H9 (cell line): Measurements from ENCODE around the gene GALNT9. TPM values are rescaled to one million over a fixed set of nuclear protein-coding genes. Genes with fewer than 3 reads are reported as not detected.
"Not testable (repeated sequence)": the region's sequence is repeated elsewhere in the genome, so short reads cannot be mapped to it uniquely, and the experiment has no call there.

Experiments used
- DNase-seq: peaks from one replicate; pipeline ENCODE4 v3.0.0-alpha.2; 2017
- H2AFZ ChIP-seq: one replicate; pipeline ENCODE4 v1.6.1; 2013; ENCODE audit warnings: mild to moderate bottlenecking, low read length, control low read depth, moderate library complexity
- H2AK5ac ChIP-seq: 2 replicates; pipeline ENCODE4 v1.6.1; 2013; ENCODE audit warnings: low read length, control low read depth, mixed read lengths; ENCODE audit not compliant: insufficient read length
- H2BK120ac ChIP-seq: one replicate; pipeline ENCODE4 v1.6.1; 2013; ENCODE audit warnings: low read depth, mild to moderate bottlenecking, low read length, control low read depth, inconsistent platforms; ENCODE audit not compliant: poor library complexity, severe bottlenecking
- H2BK12ac ChIP-seq: 2 replicates; pipeline ENCODE4 v1.6.1; 2013; ENCODE audit warnings: low read length, control low read depth, mixed read lengths, low read depth; ENCODE audit not compliant: insufficient read length
- H2BK15ac ChIP-seq: 2 replicates; pipeline ENCODE4 v1.6.1; 2013; ENCODE audit warnings: low read depth, low read length, control low read depth
- H2BK20ac ChIP-seq: one replicate; pipeline ENCODE4 v1.6.1; 2013; ENCODE audit warnings: low read depth, mild to moderate bottlenecking, low read length, control low read depth, inconsistent platforms; ENCODE audit not compliant: poor library complexity, severe bottlenecking
- H2BK5ac ChIP-seq: 2 replicates; pipeline ENCODE4 v1.6.1; 2013; ENCODE audit warnings: low read length, control low read depth, mixed read lengths; ENCODE audit not compliant: insufficient read length
- H3K14ac ChIP-seq: 2 replicates; pipeline ENCODE4 v1.6.1; 2013; ENCODE audit warnings: low read length, control low read depth; ENCODE audit not compliant: insufficient read depth
- H3K18ac ChIP-seq: 2 replicates; pipeline ENCODE4 v1.6.1; 2013; ENCODE audit warnings: low read depth, mild to moderate bottlenecking, mixed read lengths, low read length, control low read depth; ENCODE audit not compliant: insufficient read length
- H3K23ac ChIP-seq: 2 replicates; pipeline ENCODE4 v1.6.1; 2013; ENCODE audit warnings: low read length, control low read depth, mixed read lengths, low read depth; ENCODE audit not compliant: insufficient read length
- H3K23me2 ChIP-seq: 2 replicates; pipeline ENCODE4 v1.6.1; 2013; ENCODE audit warnings: low read depth, mild to moderate bottlenecking, mixed read lengths, low read length, control low read depth; ENCODE audit not compliant: insufficient read length, poor library complexity, severe bottlenecking
- H3K27ac ChIP-seq: 2 replicates; pipeline ENCODE4 v1.5.1; 2013; ENCODE audit warnings: low read length, control low read depth, mixed read lengths, low read depth; ENCODE audit not compliant: insufficient read length
- H3K27me3 ChIP-seq: 2 replicates; pipeline ENCODE4 v1.6.1; 2013; ENCODE audit warnings: low read length, control low read depth, inconsistent platforms; ENCODE audit not compliant: insufficient read depth
- H3K4ac ChIP-seq: 2 replicates; pipeline ENCODE4 v1.6.1; 2013; ENCODE audit warnings: low read depth, mild to moderate bottlenecking, control low read depth, inconsistent platforms, low read length, moderate library complexity
- H3K4me1 ChIP-seq: 2 replicates; pipeline ENCODE4 v1.6.1; 2013; ENCODE audit warnings: low read length, control low read depth, inconsistent platforms; ENCODE audit not compliant: insufficient read depth
- H3K4me2 ChIP-seq: 2 replicates; pipeline ENCODE4 v1.6.1; 2013; ENCODE audit warnings: low read length, control low read depth, mixed read lengths; ENCODE audit not compliant: insufficient read length, insufficient read depth
- H3K56ac ChIP-seq: 2 replicates; pipeline ENCODE4 v1.6.1; 2013; ENCODE audit warnings: low read depth, mild to moderate bottlenecking, mixed read lengths, low read length, control low read depth; ENCODE audit not compliant: insufficient read length
- H3K79me1 ChIP-seq: 2 replicates; pipeline ENCODE4 v1.6.1; 2013; ENCODE audit warnings: low read depth, mild to moderate bottlenecking, moderate library complexity, low read length, control low read depth, inconsistent platforms; ENCODE audit not compliant: insufficient read depth, poor library complexity, severe bottlenecking
- H3K79me2 ChIP-seq: 2 replicates; pipeline ENCODE4 v1.6.1; 2013; ENCODE audit warnings: low read length, control low read depth, inconsistent platforms; ENCODE audit not compliant: insufficient read depth
- H3K9ac ChIP-seq: 2 replicates; pipeline ENCODE4 v1.6.1; 2013; ENCODE audit warnings: low read length, control low read depth, mixed read lengths; ENCODE audit not compliant: insufficient read length; ENCODE audit errors: extremely low read depth
- H3K9me3 ChIP-seq: one replicate; pipeline ENCODE4 v1.6.1; 2013; ENCODE audit warnings: low read depth, low read length, inconsistent platforms; ENCODE audit not compliant: control insufficient read depth
- H3T11ph ChIP-seq: one replicate; pipeline ENCODE4 v1.6.1; 2013; ENCODE audit warnings: mild to moderate bottlenecking, low read length, control low read depth, inconsistent platforms
- H4K20me1 ChIP-seq: one replicate; pipeline ENCODE4 v1.6.1; 2013; ENCODE audit not compliant: control insufficient read depth, insufficient read length, insufficient read depth
- H4K5ac ChIP-seq: 2 replicates; pipeline ENCODE4 v1.6.1; 2013; ENCODE audit warnings: low read depth, mild to moderate bottlenecking, mixed read lengths, low read length, control low read depth; ENCODE audit not compliant: insufficient read length
- H4K8ac ChIP-seq: replicated peaks from 2 replicates; pipeline ENCODE4 v1.6.1; 2013; ENCODE audit warnings: low read length, control low read depth, mixed read lengths, low read depth; ENCODE audit not compliant: insufficient read length
- H4K91ac ChIP-seq: 2 replicates; pipeline ENCODE4 v1.6.1; 2013; ENCODE audit warnings: low read depth, mild to moderate bottlenecking, moderate library complexity, mixed read lengths, low read length, control low read depth; ENCODE audit not compliant: insufficient read length
- H3K27ac Mint-ChIP-seq, 3 experiments: 2 replicates in 2 of 3; 3 replicates in 1 of 3; pipeline ENCODE4 v1.8.0; 2020 to 2021; ENCODE audit warnings: mixed read lengths in 3 of 3, mild to moderate bottlenecking in 1 of 3, moderate library complexity in 1 of 3
- H3K27me3 Mint-ChIP-seq: 2 replicates; pipeline ENCODE4 v1.8.0; 2021; ENCODE audit warnings: low read depth, mild to moderate bottlenecking, moderate library complexity, mixed read lengths
- H3K36me3 Mint-ChIP-seq, 3 experiments: 2 replicates in 2 of 3; 3 replicates in 1 of 3; pipeline ENCODE4 v1.8.0; 2020 to 2021; ENCODE audit warnings: low read depth in 3 of 3, mixed read lengths in 3 of 3; ENCODE audit not compliant: insufficient read depth in 1 of 3
- H3K4me1 Mint-ChIP-seq, 2 experiments: 2 replicates each; pipeline ENCODE4 v1.8.0; 2020; ENCODE audit warnings: mixed read lengths in 2 of 2
- H3K4me3 Mint-ChIP-seq, 2 experiments: 2 replicates in 1 of 2; 3 replicates in 1 of 2; pipeline ENCODE4 v1.8.0; 2020 to 2021; ENCODE audit warnings: mild to moderate bottlenecking in 2 of 2, mixed read lengths in 2 of 2, moderate library complexity in 1 of 2
- H3K9me3 Mint-ChIP-seq, 2 experiments: 2 replicates in 1 of 2; 3 replicates in 1 of 2; pipeline ENCODE4 v1.8.0; 2020; ENCODE audit warnings: mild to moderate bottlenecking in 2 of 2, mixed read lengths in 2 of 2, moderate library complexity in 1 of 2
- CTCF ChIP-seq: fragments of 200-600 bp; sonication (generic); conservative IDR thresholded peaks from 3 replicates; pipeline ENCODE4 v1.8.0; 2021; ENCODE audit warnings: antibody characterized with exemption, mild to moderate bottlenecking
- WGBS: extraction: QIAGEN DNeasy Blood & Tissue Kit; methylation state at CpG from one replicate; pipeline ENCODE4 v1.1.7; 2013; ENCODE audit warnings: missing lambda C conversion rate, low lambda C conversion rate, mixed read lengths; ENCODE audit not compliant: insufficient read length; ENCODE audit errors: extremely low coverage; 5-methylcytosine and 5-hydroxymethylcytosine counted together
- total RNA-seq: library from RNA; stranded (reverse); gene quantifications from 2 replicates; pipeline ENCODE4 v1.2.1, GENCODE V29; 2021

GALNT9 gene
- total RNA-seq, 1 experiment from 2014 or later = 0.35 TPM

DNA sequence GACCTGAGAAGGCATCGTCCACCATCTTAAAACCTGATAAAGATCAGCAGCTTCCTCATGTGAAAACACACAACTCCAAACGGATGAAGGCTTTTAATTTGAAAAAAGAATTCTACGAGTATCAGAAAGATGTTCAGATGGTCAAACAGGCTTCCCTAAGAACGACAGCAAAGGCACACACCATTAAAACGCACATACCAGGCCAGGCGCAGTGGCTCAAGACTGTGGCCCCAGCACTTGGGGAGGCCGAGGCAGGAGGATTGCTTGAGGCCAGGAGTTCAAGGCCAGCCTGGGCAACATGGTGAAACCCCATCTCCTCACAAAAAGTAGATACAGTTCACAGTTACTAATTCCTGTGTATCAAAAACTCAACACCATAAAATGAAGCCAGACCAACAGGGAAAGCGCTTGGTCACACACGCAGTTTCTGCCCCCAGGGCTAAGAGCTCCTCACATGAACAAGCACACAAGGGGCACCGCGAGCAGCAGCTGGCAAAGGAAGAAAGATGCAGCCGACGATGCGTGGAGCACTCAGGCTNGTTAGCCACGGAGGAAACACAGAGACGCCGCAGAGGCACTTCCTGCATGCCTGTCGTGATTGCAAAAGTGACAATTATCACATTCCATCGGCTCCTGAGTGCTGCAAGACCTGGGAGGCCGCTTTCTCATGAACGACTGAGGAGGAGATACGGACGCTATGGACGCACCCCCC is 107.1 kb downstream of the GALNT9 start:
- Mint-ChIP-seq H3K36me3 (peaks cover 0 to 3% (median 0%) of the 10 kb centered on the region in 3 experiments; a peak in 1 of 7 replicates), H3K27me3 (peaks cover 49% of the 10 kb centered on the region), H3K27ac (no peak overlapping the region), H3K4me3 (no peak overlapping the region), H3K9me3 (peaks cover 7 to 8% of the 10 kb centered on the region in 2 experiments), H3K4me1 (peaks cover 0 to 2% of the 10 kb centered on the region in 2 experiments; a peak in 1 of 4 replicates)
- H3K23me2 ChIP-seq = no peaks in the 10 kb centered on the region
- H3K9me3 ChIP-seq = no peaks in the 10 kb centered on the region
- H3K23ac ChIP-seq = no peak overlapping the region
- no peak overlapping the region for H2BK5ac ChIP-seq
- no peak overlapping the region for H3K4me2 ChIP-seq
- H3K79me1 ChIP-seq = no peaks in the 10 kb centered on the region
- no peak for DNase-seq
- H3K9ac ChIP-seq = no peak overlapping the region
- no CpG with 5 or more reads among the region's 24 CpGs for WGBS
- H3K27me3 ChIP-seq = peaks cover 6% of the 10 kb centered on the region; the same call in 1 of the 2 replicates
- no peak overlapping the region for H2AK5ac ChIP-seq
- H3K56ac ChIP-seq = no peak overlapping the region
- no peak overlapping the region for H2AFZ ChIP-seq
- H3K18ac ChIP-seq = no peak overlapping the region
- no peak overlapping the region for H2BK15ac ChIP-seq
- H4K5ac ChIP-seq = no peak overlapping the region
- no peak overlapping the region for H3T11ph ChIP-seq
- H3K27ac ChIP-seq = no peak overlapping the region
- no peak overlapping the region for H3K4ac ChIP-seq
- H4K20me1 ChIP-seq = no peaks in the 10 kb centered on the region
- H3K14ac ChIP-seq = no peak overlapping the region; the same call in 1 of the 2 replicates
- H2BK120ac ChIP-seq = no peak overlapping the region
- H4K8ac ChIP-seq = no peak overlapping the region
- TF ChIP-seq CTCF = no peak
- H3K79me2 ChIP-seq = no peaks in the 10 kb centered on the region
- no peak overlapping the region for H2BK12ac ChIP-seq
- H3K4me1 ChIP-seq = no peaks in the 10 kb centered on the region; the same call in 1 of the 2 replicates
- no peak overlapping the region for H2BK20ac ChIP-seq
- H4K91ac ChIP-seq = no peak overlapping the region

DNA sequence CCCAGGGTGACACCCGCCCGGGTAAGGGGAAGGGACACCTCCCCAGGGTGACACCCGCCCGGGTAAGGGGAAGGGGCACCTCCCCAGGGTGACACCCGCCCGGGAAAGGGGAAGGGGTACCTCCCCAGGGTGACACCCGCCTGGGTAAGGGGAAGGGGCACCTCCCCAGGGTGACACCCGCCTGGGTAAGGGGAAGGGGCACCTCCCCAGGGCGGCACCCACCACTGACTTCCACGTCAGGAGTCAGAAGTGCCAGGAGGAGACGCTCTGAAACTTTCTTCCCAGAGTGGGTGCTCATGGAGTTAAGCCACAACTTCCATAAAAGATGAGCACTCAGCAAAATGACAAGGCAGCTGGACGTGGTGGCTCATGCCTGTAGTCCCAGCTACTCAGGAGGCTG is 109.6 kb downstream of the GALNT9 start:
- not testable (repeated sequence) for H2BK20ac ChIP-seq, H3T11ph ChIP-seq, H2BK15ac ChIP-seq, H4K8ac ChIP-seq, H3K79me2 ChIP-seq, H3K4me1 ChIP-seq, H3K27ac ChIP-seq, H3K9ac ChIP-seq, H2BK12ac ChIP-seq, H4K5ac ChIP-seq, H3K4me1 Mint-ChIP-seq, H2BK5ac ChIP-seq, H3K23ac ChIP-seq, H4K20me1 ChIP-seq, H3K4me3 Mint-ChIP-seq, H3K23me2 ChIP-seq, DNase-seq, H4K91ac ChIP-seq, H3K14ac ChIP-seq, H2AK5ac ChIP-seq, H2BK120ac ChIP-seq, H3K36me3 Mint-ChIP-seq, H3K9me3 Mint-ChIP-seq, H3K4me2 ChIP-seq, H3K27ac Mint-ChIP-seq, H2AFZ ChIP-seq, H3K9me3 ChIP-seq, H3K27me3 ChIP-seq, H3K79me1 ChIP-seq, H3K18ac ChIP-seq, H3K56ac ChIP-seq, H3K4ac ChIP-seq
- peaks cover 73% of the 10 kb centered on the region for H3K27me3 Mint-ChIP-seq
- no CpG with 5 or more reads among the region's 12 CpGs for WGBS
